Calu3 (cell line): Measurements from ENCODE around the gene CSRP2. TPM values are rescaled to one million over a fixed set of nuclear protein-coding genes. Genes with fewer than 3 reads are reported as not detected.

Source experiments
- Bru-seq: library from RNA; stranded (reverse); fragments of 400-500 nt; gene quantifications from one replicate; lab custom pipeline; 2021; lab: Mats Ljungman, UMichigan
- BruChase-seq, 2 experiments: library from RNA; stranded (reverse); fragments of 400-500 nt; gene quantifications; one replicate each; lab custom pipeline; 2021; lab: Mats Ljungman, UMichigan
- BruUV-seq: library from RNA; stranded (reverse); fragments of 400-500 nt; replicated peaks from 2 replicates; lab custom pipeline; 2021; lab: Mats Ljungman, UMichigan
- CTCF ChIA-PET: fragments of 300-600 bp; sonication (Branson Sonifier 250); formaldehyde crosslinking; loops from one replicate; lab custom pipeline; 2022; ENCODE audit warnings: antibody characterized with exemption; lab: Charles Lee
- DNase-seq: peaks from one replicate; pipeline ENCODE4 v3.0.0; 2022
- H3K27ac Mint-ChIP-seq: one replicate; pipeline ENCODE4 v1.8.0; 2022; ENCODE audit warnings: mixed read lengths; ENCODE audit not compliant: unreplicated experiment
- H3K27me3 Mint-ChIP-seq: one replicate; pipeline ENCODE4 v1.8.0; 2022; ENCODE audit warnings: mixed read lengths; ENCODE audit not compliant: unreplicated experiment
- H3K36me3 Mint-ChIP-seq: one replicate; pipeline ENCODE4 v1.8.0; 2022; ENCODE audit warnings: mild to moderate bottlenecking, moderate library complexity, mixed read lengths; ENCODE audit not compliant: insufficient read depth, unreplicated experiment
- H3K4me1 Mint-ChIP-seq: one replicate; pipeline ENCODE4 v1.8.0; 2022; ENCODE audit warnings: mild to moderate bottlenecking, low read depth, mixed read lengths; ENCODE audit not compliant: unreplicated experiment
- H3K4me3 Mint-ChIP-seq: one replicate; pipeline ENCODE4 v1.8.0; 2022; ENCODE audit warnings: mild to moderate bottlenecking, low read depth, moderate library complexity, mixed read lengths; ENCODE audit not compliant: unreplicated experiment
- H3K9me3 Mint-ChIP-seq: one replicate; pipeline ENCODE4 v1.8.0; 2022; ENCODE audit warnings: low read depth, mixed read lengths; ENCODE audit not compliant: unreplicated experiment
- CTCF ChIP-seq: fragments of 200-600 bp; IDR thresholded peaks from one replicate; pipeline ENCODE4 v1.8.0; 2022; ENCODE audit warnings: antibody characterized with exemption; ENCODE audit not compliant: unreplicated experiment
- intact Hi-C: fragments of 100-400 bp; cut with micrococcal nuclease; formaldehyde crosslinking; loops from one replicate; pipeline ENCODE4 v1.10.0; 2022; ENCODE audit not compliant: unreplicated experiment
- long read RNA-seq: library from polyadenylated mRNA; stranded (forward); transcript quantifications from one replicate; pipeline ENCODE4 v2.0.0, GENCODE V29; 2022
- total RNA-seq: library from RNA; stranded (reverse); gene quantifications from 2 replicates; pipeline ENCODE4 v1.2.3, GENCODE V29; 2022

CSRP2 gene
- total RNA-seq (9.1 and 11.7 TPM in 2 replicates), Bru-seq, nascent RNA (percentile 44 among the genes with signal in this experiment), BruChase-seq, experiment 1, labeled RNA remaining after a 6-hour chase (percentile 46 among the genes with signal in this experiment), BruChase-seq, experiment 2, labeled RNA remaining after a 2-hour chase (percentile 50 among the genes with signal in this experiment)
- long read RNA-seq, transcript CSRP2-201 (6 exons, 943 nt), result major isoform, 7 of 10 reads
- long read RNA-seq, partial matches to known transcripts, result 1 of 10 reads
- long read RNA-seq, other reads (novel, unspliced or antisense), result 1 of 10 reads

GRCh38 chr12:76878899-76879709, at the start of gene CSRP2:
Gene CSRP2 (minus strand): TSS chr12:76879019. CDS start chr12:76866260, 12,759 bp downstream.
- Mint-ChIP-seq H3K27ac (peak within 1 kb of the TSS; percentile 77), H3K4me3 (peak within 1 kb of the TSS; percentile 77), H3K27me3 (no peaks in the 10 kb centered on the region), H3K36me3 (peaks cover 20% of the 10 kb centered on the region), H3K9me3 (no peaks in the 10 kb centered on the region), H3K4me1 (peaks cover 16% of the 10 kb centered on the region)
- no TSS peak for BruUV-seq
- intact Hi-C loops, result loop anchor here (5.0 kb wide), 1 partner anchor 133 kb away; no protein-coding TSS in a partner anchor
- CTCF ChIA-PET, result no interaction called here
- no peak for TF ChIP-seq CTCF
- DNase-seq, result peak; percentile 92

DNA sequence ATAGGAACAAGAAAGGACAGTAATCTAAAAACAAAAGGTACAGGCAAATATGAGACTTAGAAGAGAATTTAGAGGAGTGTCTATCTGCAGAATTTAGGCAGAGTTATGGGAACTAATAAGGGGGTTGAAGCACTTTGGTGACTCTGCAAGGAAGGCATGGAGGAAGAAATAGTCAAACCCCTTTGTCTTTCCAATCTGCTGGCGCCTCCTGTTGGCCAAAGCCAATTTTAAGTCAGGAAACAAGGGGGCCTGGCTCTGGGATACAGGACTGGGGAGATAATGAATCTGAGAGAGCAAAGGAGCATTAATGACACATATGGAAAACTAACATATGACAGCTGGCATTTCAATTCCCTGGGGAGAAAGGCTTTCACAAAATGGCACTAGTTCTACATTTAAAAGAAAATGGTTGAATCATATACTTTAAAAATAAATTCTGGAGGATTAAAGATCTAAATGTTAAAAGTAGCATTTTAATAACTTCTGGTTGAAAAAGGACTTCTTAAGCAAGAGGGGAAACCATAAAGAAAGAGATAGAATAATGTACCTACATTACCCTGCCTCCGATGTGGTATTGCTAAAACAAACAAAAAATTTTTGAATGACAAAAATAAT, 48.5 kb upstream of the CSRP2 start:
- Mint-ChIP-seq H3K36me3 (no peaks in the 10 kb centered on the region), H3K4me1 (no peaks in the 10 kb centered on the region), H3K9me3 (no peaks in the 10 kb centered on the region), H3K27me3 (peaks cover 21% of the 10 kb centered on the region), H3K4me3 (no peak overlapping the region), H3K27ac (no peak overlapping the region)
- peak; percentile 38 for TF ChIP-seq CTCF
- CTCF ChIA-PET, result no interaction called here
- peak; percentile 43 for DNase-seq
- intact Hi-C loops, result loop anchor here (2.0 to 10.0 kb wide), 3 partner anchors 102 to 306 kb away; no protein-coding TSS in a partner anchor
- BruUV-seq, result no TSS peak

DNA sequence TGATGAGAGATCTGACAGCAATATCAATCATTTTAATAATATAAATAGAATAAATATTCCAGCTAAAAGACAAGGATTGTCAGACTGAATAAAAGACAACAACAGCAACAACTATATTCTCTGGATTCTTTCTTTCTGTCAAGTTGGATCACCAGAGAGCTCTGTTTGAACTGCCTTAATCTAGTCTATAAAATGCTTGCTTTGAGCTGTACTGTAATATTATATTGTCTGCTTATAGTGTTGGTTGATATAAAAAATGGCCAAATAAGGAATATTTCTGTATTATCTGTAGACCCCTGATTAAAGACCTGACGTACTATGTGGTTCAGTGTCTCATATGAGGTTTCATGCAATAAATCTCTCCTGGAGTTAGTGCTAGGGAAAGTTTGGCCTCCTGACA, 46.3 kb upstream of the CSRP2 start:
- intact Hi-C loops, result loop anchor here (10.0 kb wide), 2 partner anchors 100 to 130 kb away; no protein-coding TSS in a partner anchor
- no peak for TF ChIP-seq CTCF
- no peak for DNase-seq
- H3K36me3 Mint-ChIP-seq, result no peaks in the 10 kb centered on the region
- no peaks in the 10 kb centered on the region for H3K4me1 Mint-ChIP-seq
- no TSS peak for BruUV-seq
- CTCF ChIA-PET, result interaction anchor here (0.5 to 0.6 kb wide), 2 partner anchors 93 to 1000 kb away, joined by 3 to 5 read pairs; no protein-coding TSS in a partner anchor
- peaks cover 14% of the 10 kb centered on the region for H3K27me3 Mint-ChIP-seq
- H3K9me3 Mint-ChIP-seq, result no peaks in the 10 kb centered on the region
- no peak overlapping the region for H3K27ac Mint-ChIP-seq
- no peak overlapping the region for H3K4me3 Mint-ChIP-seq

GRCh38 chr12:76922866-76923265, 44.0 kb upstream of the CSRP2 start:
- no peak for TF ChIP-seq CTCF
- Mint-ChIP-seq H3K27me3 (peaks cover 10% of the 10 kb centered on the region), H3K27ac (no peak overlapping the region), H3K36me3 (no peaks in the 10 kb centered on the region), H3K4me3 (no peak overlapping the region), H3K9me3 (no peaks in the 10 kb centered on the region), H3K4me1 (no peaks in the 10 kb centered on the region)
- intact Hi-C loops, result loop anchor here (10.0 kb wide), 2 partner anchors 98 to 128 kb away; no protein-coding TSS in a partner anchor
- CTCF ChIA-PET, result no interaction called here
- no TSS peak for BruUV-seq
- DNase-seq, result no peak
